HEK293 (cell line): ENCODE measurements around the gene SH3RF3.

ENCODE experiments used
- CTCF ChIA-PET: fragments of 350-600 bp; formaldehyde crosslinking; extraction: SDS; loops from one replicate; lab custom pipeline; 2021; ENCODE audit warnings: antibody characterized with exemption; lab: Yijun Ruan, JAX
- POLR2A ChIA-PET: fragments of 300-600 bp; formaldehyde crosslinking; extraction: SDS; loops from one replicate; lab custom pipeline; 2020; ENCODE audit warnings: antibody characterized with exemption, inconsistent platforms; lab: Yijun Ruan, JAX
- H3K27ac ChIP-seq: fragments of 200-500 bp; sonication (Bioruptor generic); 2 replicates; pipeline ENCODE4 v1.5.1; 2014; ENCODE audit warnings: low read depth, low read length, control low read depth, inconsistent platforms; ENCODE audit errors: extremely low read depth
- H3K36me3 ChIP-seq, 2 experiments: fragments of 200-500 bp in 1 of 2; sonication (Bioruptor generic) in 1 of 2; 1 replicate in 1 of 2; 2 replicates in 1 of 2; pipeline ENCODE4 v1.5.1; 2014 to 2017; ENCODE audit warnings: inconsistent platforms in 2 of 2, low read length in 2 of 2; ENCODE audit not compliant: control insufficient read depth in 2 of 2, insufficient read depth in 1 of 2
- H3K4me1 ChIP-seq: fragments of 200-500 bp; sonication (Bioruptor generic); 2 replicates; pipeline ENCODE4 v1.5.1; 2014; ENCODE audit warnings: mild to moderate bottlenecking, low read length, inconsistent platforms; ENCODE audit not compliant: control insufficient read depth, insufficient read depth
- H3K4me3 ChIP-seq: 2 replicates; pipeline ENCODE4 v1.5.1; 2011; ENCODE audit warnings: low read depth, mild to moderate bottlenecking, control low read depth, low read length, moderate library complexity
- H3K9me3 ChIP-seq: fragments of 200-500 bp; sonication (Bioruptor generic); 2 replicates; pipeline ENCODE4 v1.5.1; 2014; ENCODE audit warnings: low read depth, low read length, inconsistent platforms; ENCODE audit not compliant: control insufficient read depth, insufficient read depth
- BCL11B ChIP-seq: fragments of 450-650 bp; formaldehyde crosslinking; IDR thresholded peaks from 2 replicates; pipeline ENCODE4 v1.5.1; 2016; ENCODE audit warnings: low read depth, missing biosample characterization, missing genetic modification characterization
- EGR2 ChIP-seq: fragments of 450-650 bp; formaldehyde crosslinking; IDR thresholded peaks from 2 replicates; pipeline ENCODE4 v1.5.1; 2016; ENCODE audit warnings: low read depth, missing biosample characterization, missing genetic modification characterization
- GFI1B ChIP-seq: fragments of 450-650 bp; formaldehyde crosslinking; IDR thresholded peaks from 2 replicates; pipeline ENCODE4 v1.5.1; 2016; ENCODE audit warnings: missing biosample characterization, missing genetic modification characterization
- GLI4 ChIP-seq: fragments of 450-650 bp; formaldehyde crosslinking; IDR thresholded peaks from 2 replicates; pipeline ENCODE4 v1.5.1; 2016; ENCODE audit warnings: missing biosample characterization, missing genetic modification characterization
- GLIS1 ChIP-seq: fragments of 450-650 bp; formaldehyde crosslinking; IDR thresholded peaks from 2 replicates; pipeline ENCODE4 v1.5.1; 2016; ENCODE audit warnings: missing biosample characterization, missing genetic modification characterization
- KLF1 ChIP-seq: fragments of 450-650 bp; formaldehyde crosslinking; IDR thresholded peaks from 2 replicates; pipeline ENCODE4 v1.5.1; 2016; ENCODE audit warnings: missing biosample characterization, missing genetic modification characterization
- MYNN ChIP-seq: fragments of 450-650 bp; formaldehyde crosslinking; IDR thresholded peaks from 2 replicates; pipeline ENCODE4 v1.5.1; 2016; ENCODE audit warnings: missing biosample characterization, missing genetic modification characterization, borderline replicate concordance
- OSR2 ChIP-seq: fragments of 450-650 bp; formaldehyde crosslinking; IDR thresholded peaks from 2 replicates; pipeline ENCODE4 v1.5.1; 2016; ENCODE audit warnings: missing biosample characterization, missing genetic modification characterization
- SALL2 ChIP-seq: fragments of 450-650 bp; formaldehyde crosslinking; IDR thresholded peaks from 2 replicates; pipeline ENCODE4 v1.5.0; 2017; ENCODE audit warnings: missing biosample characterization, mild to moderate bottlenecking, missing genetic modification characterization, borderline replicate concordance
- ZBTB7A ChIP-seq: fragments of 450-650 bp; formaldehyde crosslinking; IDR thresholded peaks from 2 replicates; pipeline ENCODE4 v1.5.1; 2016; ENCODE audit warnings: low read depth, missing biosample characterization, missing genetic modification characterization
- ZFHX2 ChIP-seq: fragments of 450-650 bp; formaldehyde crosslinking; conservative IDR thresholded peaks from 2 replicates; pipeline ENCODE4 v1.5.1; 2016; ENCODE audit warnings: missing biosample characterization, missing genetic modification characterization
- ZNF341 ChIP-seq: fragments of 450-650 bp; formaldehyde crosslinking; IDR thresholded peaks from 2 replicates; pipeline ENCODE4; 2016; ENCODE audit warnings: low read depth, missing biosample characterization, missing genetic modification characterization
- ZNF350 ChIP-seq: fragments of 450-650 bp; formaldehyde crosslinking; IDR thresholded peaks from 2 replicates; pipeline ENCODE4 v1.5.0; 2017; ENCODE audit warnings: missing biosample characterization, mild to moderate bottlenecking, missing genetic modification characterization
- ZNF473 ChIP-seq: fragments of 450-650 bp; formaldehyde crosslinking; IDR thresholded peaks from 2 replicates; pipeline ENCODE4 v1.5.1; 2017; ENCODE audit warnings: missing biosample characterization, missing genetic modification characterization
- ZNF510 ChIP-seq: fragments of 450-650 bp; formaldehyde crosslinking; IDR thresholded peaks from 2 replicates; pipeline ENCODE4 v1.5.1; 2018; ENCODE audit warnings: mild to moderate bottlenecking, missing genetic modification characterization, missing biosample characterization; ENCODE audit not compliant: insufficient replicate concordance
- ZNF600 ChIP-seq: fragments of 450-650 bp; formaldehyde crosslinking; IDR thresholded peaks from 2 replicates; pipeline ENCODE4 v1.5.1; 2016; ENCODE audit warnings: missing biosample characterization, missing genetic modification characterization
- ZNF626 ChIP-seq: fragments of 450-650 bp; sonication (Bioruptor Pico); formaldehyde crosslinking; IDR thresholded peaks from 2 replicates; pipeline ENCODE4 v1.5.1; 2018; ENCODE audit warnings: missing biosample characterization, missing genetic modification characterization, inconsistent platforms
- ZNF664 ChIP-seq: fragments of 450-650 bp; formaldehyde crosslinking; IDR thresholded peaks from 2 replicates; pipeline ENCODE4 v1.5.1; 2016; ENCODE audit warnings: missing biosample characterization, missing genetic modification characterization
- ZNF785 ChIP-seq: fragments of 450-650 bp; formaldehyde crosslinking; IDR thresholded peaks from 2 replicates; pipeline ENCODE4 v1.5.1; 2016; ENCODE audit warnings: missing biosample characterization, missing genetic modification characterization
- ZNF792 ChIP-seq: fragments of 450-650 bp; formaldehyde crosslinking; IDR thresholded peaks from 2 replicates; pipeline ENCODE4 v1.5.1; 2016; ENCODE audit warnings: missing biosample characterization, missing genetic modification characterization
- TF ChIP-seq, protein P1 (sequence below): fragments of 450-650 bp; formaldehyde crosslinking; IDR thresholded peaks from 2 replicates; pipeline ENCODE4 v1.5.1; 2016; ENCODE audit warnings: missing biosample characterization, missing genetic modification characterization
- TF ChIP-seq, protein P2 (sequence below): fragments of 450-650 bp; formaldehyde crosslinking; IDR thresholded peaks from 2 replicates; pipeline ENCODE4 v1.5.1; 2016; ENCODE audit warnings: missing biosample characterization, missing genetic modification characterization, low read depth
- TF ChIP-seq, protein P3 (sequence below): fragments of 450-650 bp; formaldehyde crosslinking; IDR thresholded peaks from 2 replicates; pipeline ENCODE4 v1.5.1; 2016; ENCODE audit warnings: missing biosample characterization, missing genetic modification characterization
- TF ChIP-seq, protein P4 (sequence below): fragments of 450-650 bp; formaldehyde crosslinking; IDR thresholded peaks from 2 replicates; pipeline ENCODE4 v1.5.1; 2017; ENCODE audit warnings: missing biosample characterization, mild to moderate bottlenecking, missing genetic modification characterization, moderate library complexity
- TF ChIP-seq, protein P5 (sequence below): fragments of 450-650 bp; formaldehyde crosslinking; IDR thresholded peaks from 2 replicates; pipeline ENCODE4 v1.5.1; 2016; ENCODE audit warnings: missing biosample characterization, missing genetic modification characterization, borderline replicate concordance

SH3RF3 gene

DNA sequence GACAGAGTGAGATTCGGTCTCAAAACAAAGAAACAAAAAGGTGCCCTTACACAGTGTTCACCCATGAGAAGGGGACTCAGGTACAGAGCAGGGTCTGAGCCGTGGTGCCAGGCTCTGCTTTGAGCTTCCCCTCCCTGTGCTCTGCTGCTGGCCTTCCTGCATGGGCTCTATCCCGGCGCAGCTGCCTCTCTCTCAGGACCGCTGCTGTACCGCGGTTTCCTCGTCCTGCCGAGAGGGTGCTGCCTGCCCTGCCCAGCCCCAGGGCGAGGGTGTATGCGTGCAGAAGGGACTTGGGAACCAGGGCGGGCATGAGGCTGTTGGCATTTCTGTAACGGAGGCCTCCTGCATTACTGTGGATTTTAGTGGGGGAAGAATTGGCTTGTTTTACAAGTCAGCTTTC lies 30.1 kb downstream of the SH3RF3 start:
- H3K9me3 ChIP-seq, result no peaks in the 10 kb centered on the region
- no peak overlapping the region for H3K27ac ChIP-seq
- no peak overlapping the region for H3K4me3 ChIP-seq
- TF ChIP-seq, protein P1, sequence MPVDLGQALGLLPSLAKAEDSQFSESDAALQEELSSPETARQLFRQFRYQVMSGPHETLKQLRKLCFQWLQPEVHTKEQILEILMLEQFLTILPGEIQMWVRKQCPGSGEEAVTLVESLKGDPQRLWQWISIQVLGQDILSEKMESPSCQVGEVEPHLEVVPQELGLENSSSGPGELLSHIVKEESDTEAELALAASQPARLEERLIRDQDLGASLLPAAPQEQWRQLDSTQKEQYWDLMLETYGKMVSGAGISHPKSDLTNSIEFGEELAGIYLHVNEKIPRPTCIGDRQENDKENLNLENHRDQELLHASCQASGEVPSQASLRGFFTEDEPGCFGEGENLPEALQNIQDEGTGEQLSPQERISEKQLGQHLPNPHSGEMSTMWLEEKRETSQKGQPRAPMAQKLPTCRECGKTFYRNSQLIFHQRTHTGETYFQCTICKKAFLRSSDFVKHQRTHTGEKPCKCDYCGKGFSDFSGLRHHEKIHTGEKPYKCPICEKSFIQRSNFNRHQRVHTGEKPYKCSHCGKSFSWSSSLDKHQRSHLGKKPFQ (tag by site-specific recombination), result no peak
- TF ChIP-seq ZNF600 (tag by site-specific recombination) (peak; percentile 12; the same call in 1 of the 2 replicates), ZNF341 (tag by site-specific recombination) (peak; percentile 36; the same call in 1 of the 2 replicates)
- no peaks in the 10 kb centered on the region for H3K36me3 ChIP-seq
- peaks cover under 1% of the 10 kb centered on the region for H3K4me1 ChIP-seq
- CTCF ChIA-PET, result no interaction called here
- POLR2A ChIA-PET, result no interaction called here

DNA sequence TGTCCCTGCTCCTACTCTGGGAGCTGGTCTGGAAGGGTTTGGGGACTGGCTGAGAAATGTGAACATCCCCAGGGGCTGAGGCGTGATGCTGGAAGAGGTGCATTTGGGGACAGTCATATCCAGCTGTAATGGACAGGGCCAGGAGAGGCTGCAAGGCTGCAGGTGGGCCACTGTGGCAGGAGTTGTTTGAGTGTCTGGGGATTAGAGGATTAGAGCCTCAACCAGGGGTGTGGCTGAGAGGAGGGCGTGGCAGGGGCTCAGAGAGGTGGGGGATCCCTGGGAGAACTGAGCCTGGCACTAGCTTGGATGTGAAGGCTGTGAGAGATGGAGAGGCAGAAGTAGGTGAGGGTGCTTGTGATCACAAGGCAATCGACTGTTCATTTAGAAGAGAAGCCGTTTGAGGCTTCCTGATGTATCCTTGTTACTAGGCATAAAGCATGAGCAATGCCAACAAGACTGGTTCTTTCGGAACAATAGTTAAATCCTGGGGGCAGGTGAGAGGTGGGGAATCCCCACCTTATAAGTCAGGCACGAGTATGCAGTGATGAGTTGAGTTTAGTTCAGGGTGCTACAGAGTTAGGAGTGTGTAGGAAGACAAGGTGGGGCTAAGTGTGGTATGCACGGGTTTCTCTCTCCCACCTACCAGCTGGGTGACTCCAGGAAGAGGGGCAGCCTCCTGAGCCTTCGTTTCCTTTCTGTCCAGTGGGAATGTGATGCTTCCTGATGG lies 31.9 kb downstream of the SH3RF3 start:
- no peaks in the 10 kb centered on the region for H3K36me3 ChIP-seq
- peaks cover 12% of the 10 kb centered on the region for H3K4me1 ChIP-seq
- no peak overlapping the region for H3K4me3 ChIP-seq
- ChIA-PET CTCF (no interaction called here), POLR2A (no interaction called here)
- H3K27ac ChIP-seq, result no peak overlapping the region
- no peaks in the 10 kb centered on the region for H3K9me3 ChIP-seq
- no peak for TF ChIP-seq ZNF350 (tag by site-specific recombination)
- TF ChIP-seq ZNF473 (tag by site-specific recombination), result no peak
- no peak for TF ChIP-seq ZNF785 (tag by site-specific recombination)
- peak; percentile 50 for TF ChIP-seq ZFHX2 (tag by site-specific recombination)
- no peak for TF ChIP-seq GLI4
- TF ChIP-seq GLIS1 (tag by site-specific recombination), result peak; percentile 61
- no peak for TF ChIP-seq SALL2 (tag by site-specific recombination)
- TF ChIP-seq, protein P2, sequence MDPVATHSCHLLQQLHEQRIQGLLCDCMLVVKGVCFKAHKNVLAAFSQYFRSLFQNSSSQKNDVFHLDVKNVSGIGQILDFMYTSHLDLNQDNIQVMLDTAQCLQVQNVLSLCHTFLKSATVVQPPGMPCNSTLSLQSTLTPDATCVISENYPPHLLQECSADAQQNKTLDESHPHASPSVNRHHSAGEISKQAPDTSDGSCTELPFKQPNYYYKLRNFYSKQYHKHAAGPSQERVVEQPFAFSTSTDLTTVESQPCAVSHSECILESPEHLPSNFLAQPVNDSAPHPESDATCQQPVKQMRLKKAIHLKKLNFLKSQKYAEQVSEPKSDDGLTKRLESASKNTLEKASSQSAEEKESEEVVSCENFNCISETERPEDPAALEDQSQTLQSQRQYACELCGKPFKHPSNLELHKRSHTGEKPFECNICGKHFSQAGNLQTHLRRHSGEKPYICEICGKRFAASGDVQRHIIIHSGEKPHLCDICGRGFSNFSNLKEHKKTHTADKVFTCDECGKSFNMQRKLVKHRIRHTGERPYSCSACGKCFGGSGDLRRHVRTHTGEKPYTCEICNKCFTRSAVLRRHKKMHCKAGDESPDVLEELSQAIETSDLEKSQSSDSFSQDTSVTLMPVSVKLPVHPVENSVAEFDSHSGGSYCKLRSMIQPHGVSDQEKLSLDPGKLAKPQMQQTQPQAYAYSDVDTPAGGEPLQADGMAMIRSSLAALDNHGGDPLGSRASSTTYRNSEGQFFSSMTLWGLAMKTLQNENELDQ (tag by site-specific recombination), result no peak
- no peak for TF ChIP-seq MYNN
- TF ChIP-seq, protein P3, sequence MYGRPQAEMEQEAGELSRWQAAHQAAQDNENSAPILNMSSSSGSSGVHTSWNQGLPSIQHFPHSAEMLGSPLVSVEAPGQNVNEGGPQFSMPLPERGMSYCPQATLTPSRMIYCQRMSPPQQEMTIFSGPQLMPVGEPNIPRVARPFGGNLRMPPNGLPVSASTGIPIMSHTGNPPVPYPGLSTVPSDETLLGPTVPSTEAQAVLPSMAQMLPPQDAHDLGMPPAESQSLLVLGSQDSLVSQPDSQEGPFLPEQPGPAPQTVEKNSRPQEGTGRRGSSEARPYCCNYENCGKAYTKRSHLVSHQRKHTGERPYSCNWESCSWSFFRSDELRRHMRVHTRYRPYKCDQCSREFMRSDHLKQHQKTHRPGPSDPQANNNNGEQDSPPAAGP (tag by site-specific recombination), result no peak
- TF ChIP-seq KLF1 (tag by site-specific recombination), result peak; percentile 91
- TF ChIP-seq, protein P4, sequence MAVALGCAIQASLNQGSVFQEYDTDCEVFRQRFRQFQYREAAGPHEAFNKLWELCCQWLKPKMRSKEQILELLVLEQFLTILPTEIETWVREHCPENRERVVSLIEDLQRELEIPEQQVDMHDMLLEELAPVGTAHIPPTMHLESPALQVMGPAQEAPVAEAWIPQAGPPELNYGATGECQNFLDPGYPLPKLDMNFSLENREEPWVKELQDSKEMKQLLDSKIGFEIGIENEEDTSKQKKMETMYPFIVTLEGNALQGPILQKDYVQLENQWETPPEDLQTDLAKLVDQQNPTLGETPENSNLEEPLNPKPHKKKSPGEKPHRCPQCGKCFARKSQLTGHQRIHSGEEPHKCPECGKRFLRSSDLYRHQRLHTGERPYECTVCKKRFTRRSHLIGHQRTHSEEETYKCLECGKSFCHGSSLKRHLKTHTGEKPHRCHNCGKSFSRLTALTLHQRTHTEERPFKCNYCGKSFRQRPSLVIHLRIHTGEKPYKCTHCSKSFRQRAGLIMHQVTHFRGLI, result no peak
- peak; percentile 40; the same call in 1 of the 2 replicates for TF ChIP-seq EGR2 (tag by site-specific recombination)
- TF ChIP-seq ZNF664 (tag by site-specific recombination), result no peak
- TF ChIP-seq, protein P5, sequence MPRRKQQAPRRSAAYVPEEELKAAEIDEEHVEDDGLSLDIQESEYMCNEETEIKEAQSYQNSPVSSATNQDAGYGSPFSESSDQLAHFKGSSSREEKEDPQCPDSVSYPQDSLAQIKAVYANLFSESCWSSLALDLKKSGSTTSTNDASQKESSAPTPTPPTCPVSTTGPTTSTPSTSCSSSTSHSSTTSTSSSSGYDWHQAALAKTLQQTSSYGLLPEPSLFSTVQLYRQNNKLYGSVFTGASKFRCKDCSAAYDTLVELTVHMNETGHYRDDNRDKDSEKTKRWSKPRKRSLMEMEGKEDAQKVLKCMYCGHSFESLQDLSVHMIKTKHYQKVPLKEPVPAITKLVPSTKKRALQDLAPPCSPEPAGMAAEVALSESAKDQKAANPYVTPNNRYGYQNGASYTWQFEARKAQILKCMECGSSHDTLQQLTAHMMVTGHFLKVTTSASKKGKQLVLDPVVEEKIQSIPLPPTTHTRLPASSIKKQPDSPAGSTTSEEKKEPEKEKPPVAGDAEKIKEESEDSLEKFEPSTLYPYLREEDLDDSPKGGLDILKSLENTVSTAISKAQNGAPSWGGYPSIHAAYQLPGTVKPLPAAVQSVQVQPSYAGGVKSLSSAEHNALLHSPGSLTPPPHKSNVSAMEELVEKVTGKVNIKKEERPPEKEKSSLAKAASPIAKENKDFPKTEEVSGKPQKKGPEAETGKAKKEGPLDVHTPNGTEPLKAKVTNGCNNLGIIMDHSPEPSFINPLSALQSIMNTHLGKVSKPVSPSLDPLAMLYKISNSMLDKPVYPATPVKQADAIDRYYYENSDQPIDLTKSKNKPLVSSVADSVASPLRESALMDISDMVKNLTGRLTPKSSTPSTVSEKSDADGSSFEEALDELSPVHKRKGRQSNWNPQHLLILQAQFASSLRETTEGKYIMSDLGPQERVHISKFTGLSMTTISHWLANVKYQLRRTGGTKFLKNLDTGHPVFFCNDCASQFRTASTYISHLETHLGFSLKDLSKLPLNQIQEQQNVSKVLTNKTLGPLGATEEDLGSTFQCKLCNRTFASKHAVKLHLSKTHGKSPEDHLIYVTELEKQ (tag by site-specific recombination), result no peak
- no peak for TF ChIP-seq GFI1B
- no peak for TF ChIP-seq ZBTB7A
- no peak for TF ChIP-seq ZNF510 (tag by site-specific recombination)
- TF ChIP-seq ZNF626 (tag by site-specific recombination), result no peak
- TF ChIP-seq ZNF600 (tag by site-specific recombination), result no peak
- no peak for TF ChIP-seq BCL11B (tag by site-specific recombination)
- TF ChIP-seq OSR2, result peak; percentile 55
- TF ChIP-seq ZNF792 (tag by site-specific recombination), result no peak
